Measurements from ENCODE around the gene PYGM.

PYGM gene

DNA sequence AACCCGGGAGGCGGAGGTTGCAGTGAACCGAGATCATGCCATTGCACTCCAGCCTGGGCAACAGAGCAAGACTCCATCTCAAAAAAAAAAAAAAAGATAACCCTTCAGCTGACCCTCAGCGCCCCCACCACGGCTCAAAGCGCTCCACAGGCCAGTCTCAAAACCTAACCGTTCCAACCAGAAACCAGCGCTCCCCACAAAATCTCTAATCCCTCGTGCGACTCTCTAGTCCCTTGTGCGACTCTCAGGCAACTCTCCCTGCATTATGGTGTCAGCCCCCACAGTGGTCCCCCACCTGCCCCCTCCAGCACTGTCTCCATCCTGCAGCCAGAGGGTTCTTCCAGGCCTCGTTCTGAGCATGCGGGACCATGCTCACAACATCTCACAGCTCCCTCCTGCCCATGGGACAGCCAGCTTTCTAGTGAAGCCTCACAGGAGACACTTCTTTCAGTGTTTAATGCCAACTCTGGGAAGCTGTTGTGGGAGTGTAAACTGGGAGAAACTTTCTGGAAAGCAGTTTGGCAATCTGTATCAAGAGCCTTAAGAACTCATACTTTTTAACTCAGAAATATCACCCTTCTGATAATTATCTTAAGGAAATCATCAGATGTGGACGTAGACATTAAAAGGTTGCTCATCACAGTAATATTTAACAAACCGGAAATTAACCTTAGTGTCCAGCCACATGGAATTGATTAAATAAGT lies 11.7 kb downstream of the PYGM start:
- FAIRE-seq (no peak), DNase-seq (ENCODE audit: insufficient read length, low spot score) (no peak)
- TF ChIP-seq POLR2A (IDR thresholded peaks at IDR 0.05; ENCODE audit: low read depth, low read length), result no peak

DNA sequence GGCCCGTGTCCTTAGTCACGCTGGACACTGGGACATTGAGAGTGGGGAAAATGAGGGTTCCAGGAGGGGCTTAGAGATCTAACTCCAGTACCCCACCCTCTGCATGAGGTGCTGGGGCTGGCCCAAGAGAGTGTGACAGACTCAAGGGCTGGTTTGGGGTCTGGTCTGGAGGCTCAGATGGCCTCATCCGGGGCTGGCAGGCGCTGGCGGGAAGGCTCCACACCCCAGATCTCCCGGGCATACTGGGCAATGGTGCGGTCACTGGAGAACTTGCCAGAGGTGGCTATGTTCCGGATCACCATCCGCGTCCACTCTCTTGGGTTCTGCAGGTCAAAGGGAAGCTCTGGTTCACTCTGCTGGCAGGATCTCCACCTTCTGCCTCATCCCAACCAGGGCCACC lies 13.3 kb downstream of the PYGM start:
- FAIRE-seq (no peak), DNase-seq (ENCODE audit: insufficient read length, low spot score) (no peak)
- TF ChIP-seq POLR2A (IDR thresholded peaks at IDR 0.05; ENCODE audit: low read depth, low read length), result no peak

DNA sequence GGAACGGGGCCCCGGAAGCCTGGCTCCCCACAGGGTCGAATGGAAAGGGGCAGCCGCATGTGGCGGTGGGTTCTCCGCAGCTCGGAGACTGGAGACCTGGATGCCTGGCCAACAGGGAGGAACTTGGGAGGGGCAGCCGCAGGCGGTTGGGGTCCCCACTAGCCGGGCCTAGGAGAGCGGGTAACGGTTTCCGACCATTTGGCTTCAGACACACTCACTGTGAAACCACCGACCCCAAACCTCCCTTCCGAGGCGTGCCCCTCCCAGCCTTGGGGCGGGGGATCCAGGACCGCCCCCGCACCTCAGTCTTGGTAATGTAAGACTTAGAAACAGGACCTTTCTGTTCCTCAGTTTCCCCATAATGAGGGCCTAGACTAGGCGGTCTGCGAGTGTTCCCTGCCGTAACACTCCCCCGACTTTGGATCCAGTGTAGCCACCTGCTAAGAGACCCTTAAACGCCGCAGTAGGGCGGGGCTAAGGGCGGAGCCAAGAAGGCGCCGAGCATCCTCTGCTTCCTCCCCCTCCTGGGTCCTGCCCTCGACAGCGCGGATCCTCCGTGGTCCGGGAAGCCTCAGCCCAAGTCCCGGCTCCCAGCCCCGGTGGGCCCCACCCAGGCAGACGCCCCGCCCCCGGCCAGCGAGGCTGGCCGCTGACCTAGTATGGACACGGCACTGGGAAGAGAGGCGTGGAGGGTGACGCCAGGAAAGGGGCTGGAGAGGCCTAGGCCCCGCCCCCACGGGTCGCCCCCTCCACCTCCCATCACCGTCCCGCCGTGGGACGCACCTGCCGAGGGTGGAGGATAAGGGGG lies 14.0 kb downstream of the PYGM start:
- FAIRE-seq, result no peak
- DNase-seq (ENCODE audit: insufficient read length, low spot score), result peak; percentile 93
- no peak for TF ChIP-seq POLR2A (IDR thresholded peaks at IDR 0.05; ENCODE audit: low read depth, low read length)

DNA sequence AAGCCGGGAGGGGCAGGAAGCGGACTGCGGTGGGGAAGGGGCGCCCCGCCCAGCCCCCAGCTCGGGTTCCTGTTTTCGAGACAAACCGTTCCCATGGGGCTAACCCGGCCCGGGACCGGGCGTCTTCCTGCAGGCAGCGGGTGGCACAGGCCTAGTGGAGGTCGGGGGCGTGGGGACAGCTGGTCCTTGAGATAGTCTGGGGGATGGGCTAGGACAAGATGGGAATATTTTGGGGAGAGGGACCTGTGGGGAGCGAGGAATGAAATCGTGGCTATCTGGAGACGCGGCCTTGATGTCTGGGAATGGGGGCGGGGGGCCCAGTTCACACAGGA lies 14.6 kb downstream of the PYGM start:
- no peak for TF ChIP-seq POLR2A (IDR thresholded peaks at IDR 0.05; ENCODE audit: low read depth, low read length)
- DNase-seq (ENCODE audit: insufficient read length, low spot score), result no peak
- FAIRE-seq, result no peak

DNA sequence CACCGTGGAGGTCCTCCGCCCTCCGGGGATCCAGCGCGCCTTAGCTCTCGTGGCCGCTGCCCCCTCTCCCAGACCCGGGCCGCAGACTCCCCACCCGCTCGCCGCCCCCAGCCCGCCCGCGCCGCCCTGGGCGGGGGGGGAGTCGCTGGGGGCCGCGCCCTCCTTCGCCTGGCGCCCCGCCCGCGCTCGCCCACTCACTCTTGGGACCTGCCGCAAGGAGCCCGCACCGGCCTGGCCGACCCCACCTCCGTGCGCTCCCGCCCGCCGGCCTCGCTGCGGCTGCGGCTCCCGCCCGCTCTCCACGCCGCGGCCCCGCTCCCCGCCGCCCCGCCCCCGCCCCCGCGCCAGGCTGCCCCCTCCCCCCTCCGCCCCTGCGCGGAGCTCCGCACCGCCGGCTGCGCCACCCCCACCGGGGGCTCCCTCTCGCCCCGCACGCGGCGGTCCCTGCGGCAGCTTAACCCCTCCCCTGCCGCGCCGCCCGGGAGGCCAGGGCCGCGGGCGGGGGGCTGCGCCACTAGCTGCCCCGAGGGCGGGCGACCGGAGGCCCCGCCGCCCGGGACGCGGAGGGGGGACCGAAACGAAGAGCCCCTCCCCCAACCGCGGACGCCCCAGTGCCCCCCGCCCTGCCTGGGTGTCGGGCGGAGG lies 15.1 kb downstream of the PYGM start:
- FAIRE-seq (no peak), DNase-seq (ENCODE audit: insufficient read length, low spot score) (no peak)
- TF ChIP-seq POLR2A (IDR thresholded peaks at IDR 0.05; ENCODE audit: low read depth, low read length), result no peak

DNA sequence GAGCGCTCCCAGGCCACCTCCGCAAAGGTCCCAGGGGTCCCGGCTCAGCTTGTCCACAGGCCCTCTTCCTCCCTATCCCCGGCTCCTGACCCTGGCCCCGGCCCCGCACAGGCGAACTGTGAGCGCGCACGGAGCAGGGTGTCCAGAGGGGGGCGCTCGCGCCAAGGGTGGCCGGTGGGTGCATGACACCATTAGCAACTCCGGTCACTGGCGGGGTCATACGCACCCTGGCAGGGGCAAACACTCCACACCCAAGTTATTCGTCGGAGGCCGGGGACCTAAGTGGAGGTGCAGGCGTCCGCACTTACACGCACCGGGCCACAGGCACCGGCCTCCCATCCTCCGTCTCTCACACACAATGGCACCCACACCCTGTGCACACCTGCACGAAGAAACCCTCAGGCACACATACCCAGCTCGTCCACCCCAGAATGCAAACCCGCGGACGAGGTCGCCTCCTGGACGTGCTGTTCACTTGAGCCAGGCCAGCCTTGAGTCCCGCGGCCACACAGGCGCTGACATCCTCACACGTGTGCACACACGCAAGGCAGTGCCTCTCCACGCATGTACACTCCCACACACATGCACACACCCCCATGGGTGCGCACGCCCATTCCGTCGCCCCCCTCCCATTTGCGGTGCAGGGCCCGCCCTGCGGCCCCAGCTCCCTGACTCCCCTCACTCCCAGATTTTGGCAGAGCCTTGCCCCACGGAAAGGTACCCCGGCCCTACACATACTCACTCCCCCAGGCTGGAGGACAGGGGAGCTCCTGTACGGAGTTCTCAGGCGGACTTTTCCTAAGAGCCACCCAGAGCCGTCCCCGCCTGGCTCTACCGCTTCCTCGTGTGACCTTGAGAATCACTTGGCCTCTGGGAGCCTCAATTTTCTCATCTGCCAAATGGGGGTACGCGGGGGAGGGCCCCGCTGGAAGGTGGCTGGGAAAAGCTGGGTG lies 15.9 kb downstream of the PYGM start, which contains the start of gene RASGRP2:
RASGRP2 (minus strand) TSS at position 552 of the 953 bp plus-strand sequence. CDS start 1,276 bp downstream, outside the sequence.
- FAIRE-seq, result no peak
- peak; percentile 80 for DNase-seq (ENCODE audit: insufficient read length, low spot score)
- no peak for TF ChIP-seq POLR2A (IDR thresholded peaks at IDR 0.05; ENCODE audit: low read depth, low read length)

DNA sequence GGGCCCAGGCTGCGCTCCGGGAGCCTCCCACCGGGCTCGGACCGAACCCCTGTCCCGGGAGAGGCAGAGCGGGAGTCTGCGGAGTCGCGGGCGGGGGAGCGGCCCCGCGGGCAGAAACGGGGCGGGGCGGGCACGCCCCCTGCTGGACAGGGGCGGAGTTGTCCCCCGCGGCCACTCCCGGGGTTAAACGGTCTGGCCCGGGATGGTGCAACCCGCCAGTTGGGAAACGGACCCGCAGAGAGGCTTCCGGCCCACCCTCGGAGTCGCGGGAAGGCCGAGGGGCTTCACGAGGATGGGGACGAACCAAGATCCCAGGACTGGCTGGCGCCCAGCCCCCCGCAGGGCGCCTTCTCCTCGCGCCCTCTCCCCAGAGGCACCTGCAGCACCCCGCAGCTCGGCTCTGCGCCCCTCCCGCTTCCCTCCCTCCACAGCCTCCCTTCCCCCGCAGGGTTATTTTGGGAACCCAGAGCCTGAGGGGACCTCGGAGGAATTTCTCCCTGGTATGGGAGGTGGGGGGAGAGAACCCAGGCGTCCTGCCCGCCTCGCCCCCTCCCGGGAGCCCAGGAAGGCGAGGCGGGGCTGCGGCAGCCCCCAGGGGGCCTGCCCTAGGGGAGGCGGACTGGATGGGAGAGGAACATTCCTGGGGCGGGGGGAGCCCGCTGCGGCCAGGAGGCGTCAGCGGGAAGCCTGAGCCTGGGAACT lies 16.7 kb downstream of the PYGM start:
- no peak for TF ChIP-seq POLR2A (IDR thresholded peaks at IDR 0.05; ENCODE audit: low read depth, low read length)
- FAIRE-seq, result no peak

DNA sequence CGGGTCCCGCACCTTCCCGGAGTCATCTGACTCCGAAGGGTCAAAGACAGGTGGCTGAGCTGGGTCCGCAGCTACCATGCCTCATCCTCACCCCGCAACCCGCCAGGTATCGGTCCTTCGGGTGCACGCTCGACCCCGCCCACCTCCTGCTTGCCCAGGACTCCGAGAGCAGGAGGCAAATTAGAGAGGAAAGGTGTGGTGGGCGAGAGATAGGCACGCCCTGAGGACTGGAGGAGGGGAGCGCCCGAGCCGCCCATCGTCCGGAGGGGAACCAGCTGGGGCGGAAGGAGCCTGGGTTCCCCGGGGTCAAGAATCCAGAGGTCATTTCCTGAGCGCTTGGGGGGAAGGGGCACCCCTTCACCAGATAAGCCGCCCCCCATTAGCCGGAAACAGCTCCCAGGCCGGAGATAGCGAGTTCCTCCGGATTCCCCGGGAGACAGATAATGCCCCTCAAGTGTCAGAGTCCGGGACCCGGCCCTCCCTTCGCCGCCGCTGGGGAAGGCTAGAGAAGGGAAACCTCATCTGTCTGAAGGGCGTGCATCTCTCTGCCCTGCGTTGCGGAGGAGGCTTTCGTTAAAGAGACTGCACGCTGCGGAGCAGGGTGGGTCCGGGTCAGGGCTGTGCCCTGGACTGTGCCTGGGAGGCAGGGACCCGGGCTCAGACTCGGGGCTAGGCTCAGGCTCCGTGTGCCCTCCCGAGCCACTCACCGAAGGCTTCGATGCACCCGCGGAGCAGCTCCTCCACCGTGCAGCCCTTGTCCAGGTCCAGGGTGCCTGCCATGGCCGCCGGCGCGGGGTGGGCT lies 17.5 kb downstream of the PYGM start:
- FAIRE-seq (no peak), DNase-seq (ENCODE audit: insufficient read length, low spot score) (no peak)
- TF ChIP-seq POLR2A (IDR thresholded peaks at IDR 0.05; ENCODE audit: low read depth, low read length), result no peak

More for the DNA sequence above, 16.7 kb downstream of the PYGM start:
- peak; percentile 96 for DNase-seq (ENCODE audit: insufficient read length, low spot score)

DNA sequence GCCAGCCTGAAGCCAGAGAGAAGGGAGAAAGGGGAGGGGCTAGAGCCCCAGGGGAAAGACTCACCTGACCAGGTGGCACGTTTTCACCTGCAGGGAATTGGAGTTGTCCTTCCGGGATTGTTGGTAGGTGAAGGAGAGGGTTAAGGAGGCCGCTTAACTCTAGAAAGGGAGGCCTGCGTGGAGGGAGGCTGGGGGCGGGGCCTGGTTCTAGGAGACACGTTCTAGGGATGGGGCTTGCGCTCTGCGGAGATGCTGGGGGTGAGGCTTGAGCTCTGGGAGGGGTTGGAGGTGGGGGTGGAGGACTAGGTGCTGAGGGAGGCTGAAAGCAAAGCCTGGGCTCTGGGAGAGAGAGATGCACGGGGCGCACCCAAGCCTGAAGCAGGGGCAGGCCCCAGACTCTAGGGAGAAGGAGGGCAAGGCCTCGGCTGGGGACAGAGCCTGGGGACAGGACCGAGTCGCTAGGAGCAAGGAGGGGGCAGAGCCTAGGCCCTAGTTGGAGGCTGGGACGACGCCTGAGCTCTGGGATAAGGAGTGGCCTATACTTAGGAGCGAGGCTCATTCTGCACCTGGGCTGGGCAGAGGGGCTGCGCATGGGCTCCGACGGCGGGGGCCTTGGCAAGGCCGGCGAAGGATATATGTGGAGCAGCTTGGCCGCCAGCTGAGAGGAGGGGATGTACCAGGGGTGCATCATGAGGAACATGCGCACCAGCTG lies 18.2 kb downstream of the PYGM start:
- FAIRE-seq (no peak), DNase-seq (ENCODE audit: insufficient read length, low spot score) (no peak)

DNA sequence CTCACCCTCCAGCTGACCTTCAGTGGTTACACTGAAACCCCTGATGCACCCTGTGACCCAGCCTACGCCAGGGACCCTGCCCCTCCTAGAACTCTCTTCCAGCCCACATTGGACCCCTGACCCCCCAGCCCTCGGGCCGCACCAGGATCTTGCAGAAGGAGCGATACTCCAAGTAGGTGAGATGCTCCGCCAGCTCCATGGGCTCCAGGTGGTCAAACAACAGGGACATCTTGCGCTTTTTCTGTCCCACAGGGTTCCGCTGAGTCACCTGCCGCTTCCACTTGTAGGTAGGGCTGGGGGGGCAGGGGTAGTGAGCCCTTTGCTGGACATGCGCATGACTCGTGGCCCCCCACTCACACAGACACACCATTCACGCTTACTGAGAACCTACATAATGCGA lies 19.9 kb downstream of the PYGM start:
- FAIRE-seq, result no peak
- TF ChIP-seq POLR2A (IDR thresholded peaks at IDR 0.05; ENCODE audit: low read depth, low read length), result no peak
- no peak for DNase-seq (ENCODE audit: insufficient read length, low spot score)

More for the DNA sequence above, 18.2 kb downstream of the PYGM start:
- no peak for TF ChIP-seq POLR2A (IDR thresholded peaks at IDR 0.05; ENCODE audit: low read depth, low read length)

DNA sequence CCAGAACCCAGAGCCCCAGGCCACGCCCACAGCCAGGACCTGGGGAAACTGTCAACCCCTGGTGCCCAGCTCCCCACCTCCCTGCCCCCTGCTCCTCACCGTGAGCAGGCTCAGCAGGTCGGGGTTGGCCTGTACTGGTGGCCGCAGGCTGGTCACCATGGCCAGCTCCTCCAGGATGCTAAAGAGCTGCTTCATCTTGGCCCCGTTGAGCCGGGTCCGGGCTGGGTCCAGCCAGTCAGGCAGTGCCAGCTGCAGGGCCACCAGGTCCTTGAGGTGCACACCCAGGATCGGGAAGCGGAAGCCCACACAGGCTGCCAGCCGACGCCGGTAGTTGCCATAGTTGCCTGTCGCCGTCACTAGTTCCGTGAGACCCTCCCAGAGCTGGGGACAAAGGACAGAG lies 23.1 kb downstream of the PYGM start:
- TF ChIP-seq POLR2A (IDR thresholded peaks at IDR 0.05; ENCODE audit: low read depth, low read length), result no peak
- DNase-seq (ENCODE audit: insufficient read length, low spot score), result no peak
- FAIRE-seq, result no peak
